HepG2 (cell line): Measurements from ENCODE around the gene ULK4. TPM values are rescaled to one million over a fixed set of nuclear protein-coding genes. Genes with fewer than 3 reads are reported as not detected.

Source experiments
- EP300 ChIP-seq, 3 experiments: sonication (generic) in 1 of 3; formaldehyde crosslinking in 1 of 3; IDR thresholded peaks; 2 replicates each; pipeline versions ENCODE4 v1.5.1 to v1.6.1; 2011 to 2020; ENCODE audit warnings: low read depth in 2 of 3, low read length in 2 of 3, borderline replicate concordance in 1 of 3, improper control_type of control experiment in 1 of 3, mild to moderate bottlenecking in 1 of 3, missing genetic modification reagents in 1 of 3, moderate library complexity in 1 of 3
- ERF ChIP-seq: IDR thresholded peaks from 2 replicates; pipeline ENCODE4 v1.6.1; 2018; ENCODE audit warnings: missing biosample characterization, missing genetic modification reagents
- FOXK1 ChIP-seq: sonication (generic); formaldehyde crosslinking; IDR thresholded peaks from 2 replicates; pipeline ENCODE4 v1.4.0; 2020; ENCODE audit warnings: low read depth, missing genetic modification reagents, borderline replicate concordance
- KDM4B ChIP-seq: sonication (generic); formaldehyde crosslinking; IDR thresholded peaks from 2 replicates; pipeline ENCODE4 v1.4.0; 2020; ENCODE audit warnings: missing genetic modification reagents
- KDM5B ChIP-seq: sonication (generic); formaldehyde crosslinking; IDR thresholded peaks from 2 replicates; pipeline ENCODE4 v1.4.0; 2020; ENCODE audit warnings: missing genetic modification reagents, mild to moderate bottlenecking, borderline replicate concordance
- MAX ChIP-seq: IDR thresholded peaks from 2 replicates; pipeline ENCODE4 v1.6.1; 2012; ENCODE audit warnings: inconsistent platforms
- MED13 ChIP-seq: sonication (generic); formaldehyde crosslinking; IDR thresholded peaks from 2 replicates; pipeline ENCODE4 v1.5.0; 2020; ENCODE audit warnings: missing genetic modification reagents
- NBN ChIP-seq: fragments of 450-650 bp; conservative IDR thresholded peaks from 2 replicates; pipeline ENCODE4 v1.6.1; 2017
- NFE2 ChIP-seq: sonication (generic); formaldehyde crosslinking; IDR thresholded peaks from 2 replicates; pipeline ENCODE4 v1.4.0; 2020; ENCODE audit warnings: missing genetic modification reagents
- RAD51 ChIP-seq: fragments of 450-650 bp; IDR thresholded peaks from 2 replicates; pipeline ENCODE4 v1.6.1; 2016; ENCODE audit warnings: borderline replicate concordance
- SATB2 ChIP-seq: sonication (generic); formaldehyde crosslinking; IDR thresholded peaks from 2 replicates; pipeline ENCODE4 v1.5.0; 2020; ENCODE audit warnings: missing genetic modification reagents
- TBL1XR1 ChIP-seq: fragments of 150-350 bp; IDR thresholded peaks from 2 replicates; pipeline ENCODE4 v1.6.1; 2014; ENCODE audit warnings: borderline replicate concordance, low read length; ENCODE audit not compliant: partially characterized antibody
- XBP1 ChIP-seq: sonication (generic); formaldehyde crosslinking; IDR thresholded peaks from 2 replicates; pipeline ENCODE4 v1.5.0; 2020; ENCODE audit warnings: missing genetic modification reagents
- ZNF329 ChIP-seq: sonication (generic); formaldehyde crosslinking; IDR thresholded peaks from 2 replicates; pipeline ENCODE4 v1.9.0; 2021; ENCODE audit warnings: low read depth, mild to moderate bottlenecking, missing genetic modification reagents
- ZNF343 ChIP-seq: sonication (generic); formaldehyde crosslinking; IDR thresholded peaks from 2 replicates; pipeline ENCODE4 v1.4.0; 2020; ENCODE audit warnings: mild to moderate bottlenecking, missing genetic modification reagents
- ZNF576 ChIP-seq: sonication (generic); formaldehyde crosslinking; IDR thresholded peaks from 2 replicates; pipeline ENCODE4 v1.4.0; 2020; ENCODE audit warnings: mild to moderate bottlenecking, missing genetic modification reagents
- ZNF598 ChIP-seq: sonication (generic); formaldehyde crosslinking; IDR thresholded peaks from 2 replicates; pipeline ENCODE4 v1.5.1; 2020; ENCODE audit warnings: mild to moderate bottlenecking, missing genetic modification reagents, borderline replicate concordance
- polyA plus RNA-seq, 8 experiments: library from polyadenylated mRNA; depleted of rRNA in 3 of 8; stranded (reverse) in 7 of 8; unstranded in 1 of 8; fragments of >200 nt; fragmentation: Illumina TruSeq in 4 of 8; extraction: Trizol in 4 of 8; gene quantifications; 2 replicates each; pipeline versions ENCODE4 v1.2.1 to v1.2.3, GENCODE V29; 2011 to 2016; ENCODE audit warnings: low read depth in 4 of 8, missing spikeins in 1 of 8, mixed read lengths in 1 of 8; ENCODE audit not compliant: insufficient read depth in 1 of 8
- total RNA-seq, 5 experiments: library from RNA; depleted of rRNA; stranded (reverse); fragments of >200 nt; fragmentation: Illumina TruSeq; extraction: Trizol; gene quantifications; 2 replicates each; pipeline ENCODE4 v1.2.3, GENCODE V29; 2016; ENCODE audit warnings: low read depth in 1 of 5
- TF ChIP-seq, protein P1 (sequence below): sonication (generic); formaldehyde crosslinking; IDR thresholded peaks from 2 replicates; pipeline ENCODE4 v1.4.0; 2020; ENCODE audit warnings: missing genetic modification reagents, borderline replicate concordance
- TF ChIP-seq, protein P2 (sequence below): sonication (generic); formaldehyde crosslinking; IDR thresholded peaks from 2 replicates; pipeline ENCODE4 v1.5.0; 2020; ENCODE audit warnings: mild to moderate bottlenecking, missing genetic modification reagents
- TF ChIP-seq, protein P3 (sequence below): conservative IDR thresholded peaks from 2 replicates; pipeline ENCODE4 v1.6.1; 2018; ENCODE audit warnings: missing genetic modification reagents

Gene ULK4
- total and polyA plus RNA-seq, 2 of the 13 experiments (the other 11 are each of a cell fraction or from before 2014, with no cell fraction given), result 6.7 to 11.8 TPM

GRCh38 chr3:41247055-41248004 lies 714.6 kb downstream of the ULK4 start (continued):
- TF ChIP-seq MED13 (CRISPR knock-in tag), result peak; percentile 59; the same call in 1 of the 2 replicates
- TF ChIP-seq MAX, result 0 out of 2 replicates have a peak, but pooled peaks have one; percentile 38
- TF ChIP-seq, protein P1, sequence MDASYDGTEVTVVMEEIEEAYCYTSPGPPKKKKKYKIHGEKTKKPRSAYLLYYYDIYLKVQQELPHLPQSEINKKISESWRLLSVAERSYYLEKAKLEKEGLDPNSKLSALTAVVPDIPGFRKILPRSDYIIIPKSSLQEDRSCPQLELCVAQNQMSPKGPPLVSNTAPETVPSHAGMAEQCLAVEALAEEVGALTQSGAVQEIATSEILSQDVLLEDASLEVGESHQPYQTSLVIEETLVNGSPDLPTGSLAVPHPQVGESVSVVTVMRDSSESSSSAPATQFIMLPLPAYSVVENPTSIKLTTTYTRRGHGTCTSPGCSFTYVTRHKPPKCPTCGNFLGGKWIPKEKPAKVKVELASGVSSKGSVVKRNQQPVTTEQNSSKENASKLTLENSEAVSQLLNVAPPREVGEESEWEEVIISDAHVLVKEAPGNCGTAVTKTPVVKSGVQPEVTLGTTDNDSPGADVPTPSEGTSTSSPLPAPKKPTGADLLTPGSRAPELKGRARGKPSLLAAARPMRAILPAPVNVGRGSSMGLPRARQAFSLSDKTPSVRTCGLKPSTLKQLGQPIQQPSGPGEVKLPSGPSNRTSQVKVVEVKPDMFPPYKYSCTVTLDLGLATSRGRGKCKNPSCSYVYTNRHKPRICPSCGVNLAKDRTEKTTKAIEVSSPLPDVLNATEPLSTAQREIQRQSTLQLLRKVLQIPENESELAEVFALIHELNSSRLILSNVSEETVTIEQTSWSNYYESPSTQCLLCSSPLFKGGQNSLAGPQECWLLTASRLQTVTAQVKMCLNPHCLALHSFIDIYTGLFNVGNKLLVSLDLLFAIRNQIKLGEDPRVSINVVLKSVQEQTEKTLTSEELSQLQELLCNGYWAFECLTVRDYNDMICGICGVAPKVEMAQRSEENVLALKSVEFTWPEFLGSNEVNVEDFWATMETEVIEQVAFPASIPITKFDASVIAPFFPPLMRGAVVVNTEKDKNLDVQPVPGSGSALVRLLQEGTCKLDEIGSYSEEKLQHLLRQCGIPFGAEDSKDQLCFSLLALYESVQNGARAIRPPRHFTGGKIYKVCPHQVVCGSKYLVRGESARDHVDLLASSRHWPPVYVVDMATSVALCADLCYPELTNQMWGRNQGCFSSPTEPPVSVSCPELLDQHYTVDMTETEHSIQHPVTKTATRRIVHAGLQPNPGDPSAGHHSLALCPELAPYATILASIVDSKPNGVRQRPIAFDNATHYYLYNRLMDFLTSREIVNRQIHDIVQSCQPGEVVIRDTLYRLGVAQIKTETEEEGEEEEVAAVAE (CRISPR knock-in tag), result no peak
- no peak for TF ChIP-seq NFE2 (CRISPR knock-in tag)
- no peak for TF ChIP-seq TBL1XR1
- TF ChIP-seq, protein P2, sequence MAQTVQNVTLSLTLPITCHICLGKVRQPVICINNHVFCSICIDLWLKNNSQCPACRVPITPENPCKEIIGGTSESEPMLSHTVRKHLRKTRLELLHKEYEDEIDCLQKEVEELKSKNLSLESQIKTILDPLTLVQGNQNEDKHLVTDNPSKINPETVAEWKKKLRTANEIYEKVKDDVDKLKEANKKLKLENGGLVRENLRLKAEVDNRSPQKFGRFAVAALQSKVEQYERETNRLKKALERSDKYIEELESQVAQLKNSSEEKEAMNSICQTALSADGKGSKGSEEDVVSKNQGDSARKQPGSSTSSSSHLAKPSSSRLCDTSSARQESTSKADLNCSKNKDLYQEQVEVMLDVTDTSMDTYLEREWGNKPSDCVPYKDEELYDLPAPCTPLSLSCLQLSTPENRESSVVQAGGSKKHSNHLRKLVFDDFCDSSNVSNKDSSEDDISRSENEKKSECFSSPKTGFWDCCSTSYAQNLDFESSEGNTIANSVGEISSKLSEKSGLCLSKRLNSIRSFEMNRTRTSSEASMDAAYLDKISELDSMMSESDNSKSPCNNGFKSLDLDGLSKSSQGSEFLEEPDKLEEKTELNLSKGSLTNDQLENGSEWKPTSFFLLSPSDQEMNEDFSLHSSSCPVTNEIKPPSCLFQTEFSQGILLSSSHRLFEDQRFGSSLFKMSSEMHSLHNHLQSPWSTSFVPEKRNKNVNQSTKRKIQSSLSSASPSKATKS (CRISPR knock-in tag), result no peak
- no peak for TF ChIP-seq FOXK1
- TF ChIP-seq SATB2 (CRISPR knock-in tag), result no peak
- TF ChIP-seq XBP1 (CRISPR knock-in tag), result no peak
- TF ChIP-seq ZNF329 (CRISPR knock-in tag), result no peak
- peak in 1 of 2 experiments; percentile 90; a peak in 3 of 4 replicates for TF ChIP-seq EP300 (IDR thresholded peaks at IDR 0.05; ENCODE audit: low read depth in 2 of 2, low read length in 2 of 2)
- TF ChIP-seq EP300 (CRISPR knock-in tag; IDR thresholded peaks at IDR 0.05; ENCODE audit: borderline replicate concordance), result peak; percentile 90
- TF ChIP-seq, protein P3, sequence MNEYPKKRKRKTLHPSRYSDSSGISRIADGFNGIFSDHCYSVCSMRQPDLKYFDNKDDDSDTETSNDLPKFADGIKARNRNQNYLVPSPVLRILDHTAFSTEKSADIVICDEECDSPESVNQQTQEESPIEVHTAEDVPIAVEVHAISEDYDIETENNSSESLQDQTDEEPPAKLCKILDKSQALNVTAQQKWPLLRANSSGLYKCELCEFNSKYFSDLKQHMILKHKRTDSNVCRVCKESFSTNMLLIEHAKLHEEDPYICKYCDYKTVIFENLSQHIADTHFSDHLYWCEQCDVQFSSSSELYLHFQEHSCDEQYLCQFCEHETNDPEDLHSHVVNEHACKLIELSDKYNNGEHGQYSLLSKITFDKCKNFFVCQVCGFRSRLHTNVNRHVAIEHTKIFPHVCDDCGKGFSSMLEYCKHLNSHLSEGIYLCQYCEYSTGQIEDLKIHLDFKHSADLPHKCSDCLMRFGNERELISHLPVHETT (CRISPR knock-in tag), result no peak
- TF ChIP-seq KDM5B (CRISPR knock-in tag), result no peak
- no peak for TF ChIP-seq ZNF598 (CRISPR knock-in tag)
- TF ChIP-seq NBN, result no peak
- no peak for TF ChIP-seq ZNF343
- no peak for TF ChIP-seq KDM4B
- no peak for TF ChIP-seq ZNF576 (CRISPR knock-in tag)
- TF ChIP-seq ERF, result no peak
- TF ChIP-seq RAD51, result no peak
